Suprapubic skin (tissue), 4 donors: ENCODE measurements around the gene ANKRD42. TPM values are rescaled to one million over a fixed set of nuclear protein-coding genes. Genes with fewer than 3 reads are reported as not detected.

Experiments
- DNase-seq, 2 donors: peaks; one replicate each; pipeline ENCODE4 v3.0.0-alpha.2; 2019; ENCODE audit warnings: low spot score in 2 of 2
- H3K27ac ChIP-seq: fragments of 200-600 bp; sonication (generic); one replicate; pipeline ENCODE4 v1.5.1; 2019
- H3K27me3 ChIP-seq: fragments of 200-600 bp; sonication (generic); one replicate; pipeline ENCODE4 v1.5.1; 2019
- H3K36me3 ChIP-seq: fragments of 200-600 bp; sonication (generic); one replicate; pipeline ENCODE4 v1.5.1; 2019
- H3K4me1 ChIP-seq: fragments of 200-600 bp; sonication (generic); one replicate; pipeline ENCODE4 v1.5.1; 2019
- H3K4me3 ChIP-seq: fragments of 200-600 bp; sonication (generic); one replicate; pipeline ENCODE4 v1.5.1; 2019; ENCODE audit warnings: mild to moderate bottlenecking
- H3K9me3 ChIP-seq: fragments of 200-600 bp; sonication (generic); one replicate; pipeline ENCODE4 v1.5.1; 2019
- EP300 ChIP-seq: sonication (generic); formaldehyde crosslinking; IDR thresholded peaks from one replicate; pipeline ENCODE4 v1.6.1; 2017; ENCODE audit warnings: antibody characterized with exemption
- POLR2A ChIP-seq, 2 donors: fragments of 450-650 bp; IDR thresholded peaks; one replicate each; pipeline ENCODE4 v1.6.1; 2017; ENCODE audit warnings: antibody characterized with exemption in 2 of 2, mild to moderate bottlenecking in 2 of 2, moderate library complexity in 2 of 2
- POLR2AphosphoS5 ChIP-seq, 3 donors: sonication (generic); formaldehyde crosslinking; IDR thresholded peaks; one replicate each; pipeline ENCODE4 v1.6.1; 2017; ENCODE audit warnings: antibody characterized with exemption in 3 of 3
- WGBS: methylation state at CpG from one replicate; pipeline ENCODE4 v1.1.5; 2018; 5-methylcytosine and 5-hydroxymethylcytosine counted together
- total RNA-seq, 4 donors: library from RNA; depleted of rRNA; stranded (reverse); fragments of >200 nt; gene quantifications; one replicate each; pipeline ENCODE4 v1.1.0, GENCODE V29; 2016
- TF ChIP-seq, protein P1 (sequence below), 2 donors: fragments of 200-600 bp in 1 of 2; fragments of 450-650 bp in 1 of 2; sonication (generic) in 1 of 2; IDR thresholded peaks; one replicate each; pipeline ENCODE4 v1.5.1; 2016 to 2019; ENCODE audit warnings: antibody characterized with exemption in 2 of 2, mild to moderate bottlenecking in 1 of 2, moderate library complexity in 1 of 2

The ANKRD42 gene
- total RNA-seq, 4 donors from 2014 or later: 7.2 to 12.6 (median 10.5) TPM

DNA sequence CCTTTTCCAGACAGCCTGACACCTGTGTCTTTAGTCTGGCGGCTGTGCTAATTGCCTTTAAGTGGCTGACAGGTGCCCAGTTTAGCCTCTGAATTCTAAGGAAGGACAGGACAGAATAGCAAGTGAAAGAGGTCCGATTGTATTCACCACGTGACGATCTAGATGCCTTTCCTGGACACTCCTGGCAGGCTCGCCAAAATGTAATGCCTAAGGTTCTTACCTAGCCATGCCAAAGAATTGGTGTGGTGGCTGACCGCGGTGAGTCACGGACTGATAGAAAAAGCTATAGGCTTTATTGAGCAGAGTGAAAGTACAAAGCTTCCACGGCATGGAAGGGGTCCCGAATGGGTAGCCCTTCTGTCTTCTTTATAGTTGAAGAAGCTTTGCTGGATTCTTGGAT is 26.7 kb downstream of the ANKRD42 start:
- Histone ChIP-seq H3K9me3 (no peaks in the 10 kb centered on the region), H3K36me3 (no peaks in the 10 kb centered on the region), H3K27ac (no peak overlapping the region), H3K27me3 (no peaks in the 10 kb centered on the region), H3K4me3 (no peak overlapping the region), H3K4me1 (no peaks in the 10 kb centered on the region)
- DNase-seq: no peak
- TF ChIP-seq POLR2AphosphoS5 (IDR thresholded peaks at IDR 0.05) (no peak), POLR2A (IDR thresholded peaks at IDR 0.05) (no peak), EP300 (no peak)
- TF ChIP-seq, protein P1, sequence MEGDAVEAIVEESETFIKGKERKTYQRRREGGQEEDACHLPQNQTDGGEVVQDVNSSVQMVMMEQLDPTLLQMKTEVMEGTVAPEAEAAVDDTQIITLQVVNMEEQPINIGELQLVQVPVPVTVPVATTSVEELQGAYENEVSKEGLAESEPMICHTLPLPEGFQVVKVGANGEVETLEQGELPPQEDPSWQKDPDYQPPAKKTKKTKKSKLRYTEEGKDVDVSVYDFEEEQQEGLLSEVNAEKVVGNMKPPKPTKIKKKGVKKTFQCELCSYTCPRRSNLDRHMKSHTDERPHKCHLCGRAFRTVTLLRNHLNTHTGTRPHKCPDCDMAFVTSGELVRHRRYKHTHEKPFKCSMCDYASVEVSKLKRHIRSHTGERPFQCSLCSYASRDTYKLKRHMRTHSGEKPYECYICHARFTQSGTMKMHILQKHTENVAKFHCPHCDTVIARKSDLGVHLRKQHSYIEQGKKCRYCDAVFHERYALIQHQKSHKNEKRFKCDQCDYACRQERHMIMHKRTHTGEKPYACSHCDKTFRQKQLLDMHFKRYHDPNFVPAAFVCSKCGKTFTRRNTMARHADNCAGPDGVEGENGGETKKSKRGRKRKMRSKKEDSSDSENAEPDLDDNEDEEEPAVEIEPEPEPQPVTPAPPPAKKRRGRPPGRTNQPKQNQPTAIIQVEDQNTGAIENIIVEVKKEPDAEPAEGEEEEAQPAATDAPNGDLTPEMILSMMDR (IDR thresholded peaks at IDR 0.05): no peak
- 90% methylated on average over 10 of the region's 10 CpGs for WGBS

DNA sequence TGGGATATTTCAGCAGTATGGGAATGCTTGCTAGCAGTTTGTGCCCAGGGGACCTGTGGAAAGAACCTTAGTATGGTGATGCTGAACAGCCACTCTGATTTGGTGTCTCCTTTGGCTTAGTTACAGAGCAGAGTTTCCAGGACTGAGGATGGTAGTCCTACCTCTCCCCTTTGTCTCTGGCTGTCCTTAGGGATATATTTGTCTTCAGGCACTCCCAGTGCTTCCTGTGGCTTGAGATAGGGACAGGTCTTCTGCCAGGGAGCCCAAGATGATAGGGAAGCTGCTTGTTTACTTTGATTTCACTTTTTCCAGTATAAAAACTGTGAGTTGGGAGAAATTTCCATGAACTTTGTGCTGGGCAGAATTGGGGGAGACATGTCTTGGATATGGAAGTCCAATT is 28.2 kb downstream of the ANKRD42 start:
- no peak for DNase-seq
- H3K9me3 ChIP-seq: no peaks in the 10 kb centered on the region
- H3K27ac ChIP-seq: no peak overlapping the region

DNA sequence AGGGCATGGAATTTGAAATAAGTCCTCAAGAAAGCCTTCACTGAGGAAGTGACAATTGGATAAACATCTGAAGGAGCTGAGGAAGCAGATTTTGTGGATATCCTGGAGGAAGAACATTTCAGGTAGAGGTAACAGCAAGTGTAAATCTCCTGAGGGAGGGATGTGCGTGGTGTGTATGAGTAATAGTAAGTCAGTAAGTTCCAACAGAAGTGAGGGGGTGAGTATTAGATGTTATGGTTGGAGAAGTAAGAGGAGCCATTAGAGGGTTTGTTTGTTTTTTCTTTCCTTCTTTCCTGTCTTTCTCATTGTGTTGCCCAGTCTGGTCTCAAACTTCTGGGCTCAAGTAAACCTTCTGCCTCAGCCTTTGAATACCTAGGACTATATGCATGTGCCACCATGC is 29.0 kb downstream of the ANKRD42 start:
- WGBS: 98% methylated on average over 1 of the region's 1 CpG

More for the DNA sequence above, 28.2 kb downstream of the ANKRD42 start:
- Histone ChIP-seq H3K4me1 (no peaks in the 10 kb centered on the region), H3K36me3 (no peaks in the 10 kb centered on the region), H3K4me3 (no peak overlapping the region), H3K27me3 (no peaks in the 10 kb centered on the region)
- TF ChIP-seq, protein P1 (IDR thresholded peaks at IDR 0.05): no peak
- TF ChIP-seq POLR2AphosphoS5 (IDR thresholded peaks at IDR 0.05) (no peak), POLR2A (IDR thresholded peaks at IDR 0.05) (no peak), EP300 (no peak)

GRCh38 chr11:83223457-83223856 is 29.9 kb downstream of the ANKRD42 start:
- H3K27ac ChIP-seq: no peak overlapping the region
- TF ChIP-seq POLR2AphosphoS5 (IDR thresholded peaks at IDR 0.05): no peak
- TF ChIP-seq, protein P1 (IDR thresholded peaks at IDR 0.05): no peak
- TF ChIP-seq POLR2A (IDR thresholded peaks at IDR 0.05): no peak
- TF ChIP-seq EP300: no peak
- H3K4me1 ChIP-seq: no peaks in the 10 kb centered on the region
- H3K9me3 ChIP-seq: no peaks in the 10 kb centered on the region
- H3K36me3 ChIP-seq: no peaks in the 10 kb centered on the region
- no peak for DNase-seq
- H3K4me3 ChIP-seq: no peak overlapping the region
- 91% methylated on average over 2 of the region's 2 CpGs for WGBS
- H3K27me3 ChIP-seq: no peaks in the 10 kb centered on the region

More for the DNA sequence above, 29.0 kb downstream of the ANKRD42 start:
- no peaks in the 10 kb centered on the region for H3K36me3 ChIP-seq
- TF ChIP-seq POLR2AphosphoS5 (IDR thresholded peaks at IDR 0.05) (no peak), EP300 (no peak), POLR2A (IDR thresholded peaks at IDR 0.05) (no peak)
- TF ChIP-seq, protein P1 (IDR thresholded peaks at IDR 0.05): no peak
- H3K4me1 ChIP-seq: no peaks in the 10 kb centered on the region
- DNase-seq: no peak
- H3K4me3 ChIP-seq: no peak overlapping the region
- no peaks in the 10 kb centered on the region for H3K9me3 ChIP-seq
- no peak overlapping the region for H3K27ac ChIP-seq
- no peaks in the 10 kb centered on the region for H3K27me3 ChIP-seq

- 58% methylated on average over 1 of the region's 1 CpG for WGBS
Measured at GRCh38 chr11:83235825-83236224, 42.3 kb downstream of the ANKRD42 start.

More at GRCh38 chr11:83235825-83236224, 42.3 kb downstream of the ANKRD42 start:
- Histone ChIP-seq H3K27ac (no peak overlapping the region), H3K27me3 (no peaks in the 10 kb centered on the region), H3K36me3 (no peaks in the 10 kb centered on the region), H3K4me3 (no peak overlapping the region), H3K9me3 (no peaks in the 10 kb centered on the region), H3K4me1 (no peaks in the 10 kb centered on the region)
- TF ChIP-seq POLR2A (IDR thresholded peaks at IDR 0.05) (no peak), EP300 (no peak), POLR2AphosphoS5 (IDR thresholded peaks at IDR 0.05) (no peak)
- TF ChIP-seq, protein P1 (IDR thresholded peaks at IDR 0.05): no peak
- DNase-seq: no peak
